Nephron progenitor cell (in vitro differentiated cells): ENCODE measurements around the gene PLPP7.
"Not testable (repeated sequence)": the region's sequence is repeated elsewhere in the genome, so short reads cannot be mapped to it uniquely, and the experiment has no call there.

Experiments
- DNase-seq: peaks from one replicate; pipeline ENCODE4 v3.0.0; 2021
- H3K27ac Mint-ChIP-seq: 2 replicates; pipeline ENCODE4 v1.8.0; 2021; ENCODE audit warnings: mild to moderate bottlenecking, moderate library complexity, mixed read lengths
- H3K27me3 Mint-ChIP-seq: 2 replicates; pipeline ENCODE4 v1.8.0; 2021; ENCODE audit warnings: mild to moderate bottlenecking, low read depth, mixed read lengths; ENCODE audit not compliant: poor library complexity
- H3K36me3 Mint-ChIP-seq: 2 replicates; pipeline ENCODE4 v1.8.0; 2021; ENCODE audit warnings: low read depth, mixed read lengths
- H3K4me1 Mint-ChIP-seq: 2 replicates; pipeline ENCODE4 v1.8.0; 2021; ENCODE audit warnings: mixed read lengths
- H3K4me3 Mint-ChIP-seq: 2 replicates; pipeline ENCODE4 v1.8.0; 2021; ENCODE audit warnings: mild to moderate bottlenecking, moderate library complexity, mixed read lengths
- H3K9me3 Mint-ChIP-seq: 2 replicates; pipeline ENCODE4 v1.8.0; 2021; ENCODE audit warnings: mild to moderate bottlenecking, moderate library complexity, mixed read lengths
- CTCF ChIP-seq: fragments of 200-600 bp; sonication (generic); IDR thresholded peaks from 2 replicates; pipeline ENCODE4 v1.5.0; 2021; ENCODE audit warnings: antibody characterized with exemption

PLPP7 gene

GRCh38 chr9:131335368-131335755 lies 45.8 kb downstream of the PLPP7 start:
- Mint-ChIP-seq H3K9me3 (no peaks in the 10 kb centered on the region), H3K27ac (no peak overlapping the region), H3K27me3 (peaks cover 12% of the 10 kb centered on the region), H3K4me1 (peaks cover 34% of the 10 kb centered on the region), H3K4me3 (no peak overlapping the region), H3K36me3 (no peaks in the 10 kb centered on the region)
- no peak for DNase-seq
- TF ChIP-seq CTCF, result no peak

GRCh38 chr9:131337131-131337848 lies 47.8 kb downstream of the PLPP7 start:
- Mint-ChIP-seq H3K4me3 (no peak overlapping the region), H3K27me3 (peaks cover 29% of the 10 kb centered on the region), H3K9me3 (no peaks in the 10 kb centered on the region), H3K27ac (peak overlapping the region; percentile 19), H3K4me1 (peaks cover 23% of the 10 kb centered on the region), H3K36me3 (no peaks in the 10 kb centered on the region)
- DNase-seq, result no peak
- TF ChIP-seq CTCF, result no peak

GRCh38 chr9:131339212-131339611 lies 49.7 kb downstream of the PLPP7 start:
- not testable (repeated sequence) for H3K27ac Mint-ChIP-seq, DNase-seq, H3K36me3 Mint-ChIP-seq, H3K9me3 Mint-ChIP-seq, H3K4me3 Mint-ChIP-seq
- Mint-ChIP-seq H3K27me3 (peaks cover 38% of the 10 kb centered on the region), H3K4me1 (peaks cover 23% of the 10 kb centered on the region)

GRCh38 chr9:131344931-131345535 lies 55.5 kb downstream of the PLPP7 start:
- DNase-seq, H3K36me3 Mint-ChIP-seq, H3K9me3 Mint-ChIP-seq, H3K4me3 Mint-ChIP-seq, H3K4me1 Mint-ChIP-seq, H3K27ac Mint-ChIP-seq: not testable (repeated sequence)
- peaks cover 38% of the 10 kb centered on the region for H3K27me3 Mint-ChIP-seq

- H3K27ac Mint-ChIP-seq, result no peak overlapping the region
- no peaks in the 10 kb centered on the region for H3K36me3 Mint-ChIP-seq
- no peaks in the 10 kb centered on the region for H3K9me3 Mint-ChIP-seq
- TF ChIP-seq CTCF, result no peak
- H3K4me1 Mint-ChIP-seq, result peaks cover 8% of the 10 kb centered on the region
- peaks cover 26% of the 10 kb centered on the region for H3K27me3 Mint-ChIP-seq
- no peak for DNase-seq
- no peak overlapping the region for H3K4me3 Mint-ChIP-seq
Measured at GRCh38 chr9:131346559-131346958, 57.0 kb downstream of the PLPP7 start.

GRCh38 chr9:131347376-131348020 lies 58.0 kb downstream of the PLPP7 start:
- no peak for TF ChIP-seq CTCF
- Mint-ChIP-seq H3K4me3 (no peak overlapping the region), H3K9me3 (no peaks in the 10 kb centered on the region), H3K36me3 (no peaks in the 10 kb centered on the region), H3K27me3 (peaks cover 17% of the 10 kb centered on the region), H3K4me1 (peaks cover 8% of the 10 kb centered on the region), H3K27ac (no peak overlapping the region)
- no peak for DNase-seq
